ENCODE data around the gene ZSWIM3.

GRCh38 chr20:45833883-45834796, 23.3 kb upstream of the ZSWIM3 start:
- TF ChIP-seq CTCF (IDR thresholded peaks at IDR 0.05; ENCODE audit: low read depth, low read length), result no peak
- TF ChIP-seq EZH2phosphoT487 (IDR thresholded peaks at IDR 0.05; ENCODE audit: low read depth), result no peak

Measured in OCI-LY3 (cell line).